Activated naive CD8-positive, alpha-beta T cell treated with anti-CD3 and anti-CD28 coated beads, Interleukin-2, amount 50 U/mL, for 16 hours (primary cell): ENCODE data around the gene RNF220.

Source experiments
- DNase-seq: peaks from one replicate; pipeline ENCODE4 v3.0.0-alpha.2; 2020; ENCODE audit warnings: low read depth, low spot score

RNF220 gene

GRCh38 chr1:44431861-44432260 is 26.8 kb downstream of the RNF220 start:
- DNase-seq, result no peak

DNA sequence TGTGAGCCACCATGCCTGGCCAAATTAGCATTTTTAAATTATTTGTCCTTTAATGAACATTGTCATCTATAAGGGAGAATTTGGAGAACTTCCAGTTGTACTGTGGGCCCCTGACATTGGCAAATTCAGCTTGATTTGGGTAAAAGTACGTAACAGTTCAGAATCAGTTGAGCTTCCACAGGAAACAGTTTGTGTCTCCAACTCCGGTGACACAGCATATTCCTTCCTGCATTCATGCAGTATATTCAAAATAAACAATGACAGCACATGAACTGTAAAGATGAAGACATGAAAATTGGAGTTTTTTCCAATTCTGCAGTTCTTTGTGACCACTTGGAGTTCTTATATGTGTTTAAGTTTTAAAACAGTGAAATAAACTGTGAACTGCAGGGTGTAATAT is 28.2 kb downstream of the RNF220 start:
- no peak for DNase-seq

DNA sequence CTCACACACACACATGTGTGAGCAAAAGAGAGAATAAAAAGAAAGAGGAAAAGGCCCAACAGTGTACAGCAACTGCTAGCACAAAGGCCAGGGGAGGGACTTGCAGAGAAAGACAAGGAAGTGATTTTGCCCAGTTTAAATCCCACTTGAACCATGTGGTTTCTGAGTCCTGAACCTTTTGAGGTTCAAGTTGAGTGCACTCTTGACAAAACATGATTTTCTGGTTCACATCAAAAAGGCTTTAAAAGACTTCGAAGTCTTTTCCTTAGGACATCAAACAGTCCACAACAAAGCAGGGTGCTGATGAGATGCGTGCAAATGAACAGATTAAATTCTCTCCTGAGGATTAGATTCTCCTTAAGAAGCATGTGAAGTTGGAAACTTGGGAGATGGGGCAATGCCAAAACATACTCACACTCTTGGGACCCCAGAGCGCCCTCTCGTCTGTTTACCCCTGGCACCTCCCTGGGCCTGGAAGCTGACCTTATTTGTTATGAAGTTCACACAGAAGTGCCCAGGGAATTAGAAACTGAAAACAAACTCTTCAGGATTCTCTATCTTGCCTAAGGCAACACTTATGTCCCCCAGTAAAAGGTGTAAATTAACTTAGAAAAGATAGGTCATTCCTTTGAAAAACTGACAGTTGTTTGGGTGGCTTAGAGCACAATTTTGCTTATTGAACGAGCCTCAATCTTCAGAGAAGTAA is 31.5 kb downstream of the RNF220 start:
- no peak for DNase-seq

- no peak for DNase-seq
Observed at GRCh38 chr1:44437107-44437716, 32.2 kb downstream of the RNF220 start.

DNA sequence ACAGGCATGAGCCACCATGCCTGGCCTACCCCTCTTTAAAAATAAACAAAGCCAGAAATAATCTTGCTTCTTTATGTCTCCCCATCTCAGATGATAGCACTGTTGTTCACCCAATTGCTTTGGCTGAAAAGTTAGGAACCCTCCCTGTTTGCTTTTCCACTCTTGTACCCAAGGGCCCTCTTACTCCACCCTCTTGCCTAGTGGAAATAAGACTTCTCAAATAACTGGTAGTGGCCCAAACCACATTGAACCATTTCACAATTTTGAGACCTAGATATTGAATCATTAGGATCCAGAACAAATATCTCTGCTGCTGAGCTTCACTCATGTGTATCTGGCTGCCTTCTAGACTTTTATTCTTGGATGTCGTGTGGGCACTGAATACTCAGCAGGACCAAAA is 37.7 kb downstream of the RNF220 start:
- no peak for DNase-seq

DNA sequence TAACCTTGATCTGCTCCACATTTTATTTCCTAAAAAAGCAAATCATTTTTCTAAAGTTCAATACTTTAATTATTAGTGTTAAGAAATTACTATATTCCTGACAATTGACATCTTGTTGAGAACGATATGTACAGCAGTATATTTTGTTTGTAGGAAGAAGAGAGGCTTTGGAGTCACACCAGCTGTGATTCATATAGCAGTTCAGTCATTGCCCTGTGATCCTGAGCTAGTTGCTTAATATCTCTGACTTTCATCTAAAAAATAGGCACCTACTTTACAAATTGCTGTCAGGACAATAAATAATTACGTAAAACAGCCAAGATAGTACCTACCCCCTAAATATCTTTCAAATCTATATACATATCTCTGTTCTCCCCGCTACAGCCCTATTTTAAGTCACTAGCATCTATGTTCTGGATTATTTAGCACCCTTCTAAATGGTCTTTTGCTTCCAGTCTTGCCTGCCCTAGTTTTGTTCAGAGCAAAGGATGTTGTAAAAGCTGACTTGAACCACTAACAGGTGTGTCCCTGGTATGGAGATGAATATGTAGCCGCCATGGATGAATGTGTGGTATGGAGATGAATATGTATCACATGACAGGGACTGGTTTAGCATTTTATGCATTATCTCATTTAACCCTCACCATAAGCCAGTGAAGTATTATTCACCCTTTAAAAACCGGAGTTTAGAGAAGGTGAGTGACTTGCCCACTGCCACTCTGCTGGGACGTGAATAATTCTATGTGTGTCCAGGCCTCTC is 42.2 kb downstream of the RNF220 start:
- no peak for DNase-seq

GRCh38 chr1:44453798-44454349 is 48.8 kb downstream of the RNF220 start:
- DNase-seq, result no peak

DNA sequence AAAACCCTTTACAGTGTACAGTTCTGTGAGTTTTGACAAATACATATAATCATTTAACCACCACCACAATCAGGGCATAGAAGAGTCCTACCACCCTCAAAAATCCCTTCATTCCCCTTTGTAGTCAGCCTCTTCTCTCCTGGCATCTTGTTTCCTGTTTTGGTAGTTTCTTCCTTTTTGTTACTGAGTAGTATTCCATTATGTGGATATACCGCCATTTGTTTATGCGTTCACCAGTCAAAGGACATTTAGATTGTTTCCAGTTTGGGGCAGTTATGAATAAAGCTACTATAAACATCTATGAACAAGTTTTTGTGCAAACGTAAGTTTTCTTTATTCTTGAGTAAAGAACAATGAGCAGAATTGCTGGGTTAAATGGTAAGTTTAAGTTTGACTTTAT is 49.6 kb downstream of the RNF220 start:
- no peak for DNase-seq

DNA sequence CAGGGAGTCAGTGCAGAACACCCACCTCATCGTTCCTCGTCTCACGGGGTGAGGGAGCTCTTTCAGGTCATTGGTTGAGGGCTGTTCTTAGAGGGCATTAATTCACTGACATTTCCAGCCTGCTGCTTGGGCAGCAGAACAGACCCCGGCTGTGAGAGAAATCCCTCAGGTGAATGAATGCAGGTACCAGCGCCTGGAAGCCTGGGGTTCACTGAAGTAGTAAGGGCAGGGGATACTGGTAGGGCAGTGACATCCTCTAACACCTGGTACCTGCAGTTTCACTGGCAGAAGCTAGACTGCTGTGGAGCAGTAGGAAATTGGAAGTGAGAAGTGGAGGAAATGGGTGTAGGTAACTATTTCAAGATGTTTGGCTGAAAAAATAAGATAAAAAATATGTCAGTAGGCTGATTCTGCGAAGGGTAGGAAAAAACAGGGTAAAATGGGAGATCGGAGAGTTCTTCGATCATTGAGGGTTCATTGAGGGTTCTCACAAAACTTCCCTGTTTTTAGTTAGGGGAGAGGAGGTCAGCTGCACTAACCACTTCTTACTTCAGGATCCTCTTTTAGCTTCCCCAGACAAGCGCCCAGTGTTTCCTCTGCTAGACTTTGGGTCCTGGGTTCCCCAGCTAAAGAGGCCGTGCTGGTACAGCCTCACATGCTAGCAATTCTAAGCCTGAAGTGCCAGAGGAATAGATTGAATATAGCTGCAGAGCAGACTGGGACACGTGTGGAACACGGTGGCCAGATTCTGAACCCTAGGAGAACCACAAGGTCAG is 55.2 kb downstream of the RNF220 start:
- no peak for DNase-seq

DNA sequence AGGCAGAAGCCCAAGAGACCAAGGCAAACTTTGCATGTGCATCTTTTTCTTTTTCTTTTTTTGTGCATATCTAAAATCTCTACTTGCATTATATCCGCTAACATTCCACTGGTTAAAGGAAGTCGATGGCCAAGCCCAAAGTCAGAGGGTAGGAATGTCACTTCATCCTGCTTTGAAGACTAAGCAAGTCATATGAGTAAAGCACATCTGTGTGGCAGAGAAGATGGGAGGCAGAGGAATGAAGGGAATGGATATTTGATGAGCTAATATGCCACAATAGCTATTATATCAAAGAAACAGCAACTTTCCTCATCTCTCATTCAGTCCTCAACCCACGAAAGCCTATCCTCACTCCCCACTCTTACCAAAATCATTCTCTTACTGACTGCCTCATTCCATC is 59.3 kb downstream of the RNF220 start:
- DNase-seq, result no peak

DNA sequence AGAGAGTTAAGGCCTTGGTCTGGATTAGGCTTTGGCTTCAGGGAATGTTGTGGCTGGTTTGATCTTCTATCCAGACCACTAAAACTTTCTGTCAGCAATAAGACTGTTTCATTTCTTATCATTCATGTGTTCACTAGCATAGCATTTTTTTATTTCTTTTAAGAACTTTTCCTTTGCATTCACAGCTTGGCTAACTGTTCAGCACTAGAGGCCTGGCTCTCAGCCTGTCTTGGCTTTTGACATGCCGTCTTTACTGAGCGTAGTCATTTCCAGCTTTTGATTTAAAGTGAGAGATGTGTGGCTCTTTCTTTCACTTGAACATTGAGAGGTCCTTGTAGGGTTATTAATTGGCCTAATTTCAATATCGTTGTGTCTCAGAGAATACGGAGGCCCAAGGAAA is 62.5 kb downstream of the RNF220 start:
- no peak for DNase-seq

- DNase-seq, result no peak
Observed at GRCh38 chr1:44471911-44472453, 66.9 kb downstream of the RNF220 start.

GRCh38 chr1:44472620-44473525 is 67.8 kb downstream of the RNF220 start:
- DNase-seq, result no peak

- no peak for DNase-seq
Observed at GRCh38 chr1:44476891-44477290, 71.8 kb downstream of the RNF220 start.

GRCh38 chr1:44481701-44482100 is 76.6 kb downstream of the RNF220 start:
- no peak for DNase-seq

- DNase-seq, result no peak
Observed at GRCh38 chr1:44483089-44483874, 78.2 kb downstream of the RNF220 start.

GRCh38 chr1:44484155-44484688 is 79.2 kb downstream of the RNF220 start:
- no peak for DNase-seq

GRCh38 chr1:44485229-44485933 is 80.3 kb downstream of the RNF220 start:
- DNase-seq, result no peak
